ENCODE results near the gene STARD5. TPM values are rescaled to one million over a fixed set of nuclear protein-coding genes. Genes with fewer than 3 reads are reported as not detected.

The STARD5 gene
- total and polyA plus RNA-seq, 2 of the 4 experiments (the other 2 are of a cell fraction): 5.0 to 22.8 TPM

DNA sequence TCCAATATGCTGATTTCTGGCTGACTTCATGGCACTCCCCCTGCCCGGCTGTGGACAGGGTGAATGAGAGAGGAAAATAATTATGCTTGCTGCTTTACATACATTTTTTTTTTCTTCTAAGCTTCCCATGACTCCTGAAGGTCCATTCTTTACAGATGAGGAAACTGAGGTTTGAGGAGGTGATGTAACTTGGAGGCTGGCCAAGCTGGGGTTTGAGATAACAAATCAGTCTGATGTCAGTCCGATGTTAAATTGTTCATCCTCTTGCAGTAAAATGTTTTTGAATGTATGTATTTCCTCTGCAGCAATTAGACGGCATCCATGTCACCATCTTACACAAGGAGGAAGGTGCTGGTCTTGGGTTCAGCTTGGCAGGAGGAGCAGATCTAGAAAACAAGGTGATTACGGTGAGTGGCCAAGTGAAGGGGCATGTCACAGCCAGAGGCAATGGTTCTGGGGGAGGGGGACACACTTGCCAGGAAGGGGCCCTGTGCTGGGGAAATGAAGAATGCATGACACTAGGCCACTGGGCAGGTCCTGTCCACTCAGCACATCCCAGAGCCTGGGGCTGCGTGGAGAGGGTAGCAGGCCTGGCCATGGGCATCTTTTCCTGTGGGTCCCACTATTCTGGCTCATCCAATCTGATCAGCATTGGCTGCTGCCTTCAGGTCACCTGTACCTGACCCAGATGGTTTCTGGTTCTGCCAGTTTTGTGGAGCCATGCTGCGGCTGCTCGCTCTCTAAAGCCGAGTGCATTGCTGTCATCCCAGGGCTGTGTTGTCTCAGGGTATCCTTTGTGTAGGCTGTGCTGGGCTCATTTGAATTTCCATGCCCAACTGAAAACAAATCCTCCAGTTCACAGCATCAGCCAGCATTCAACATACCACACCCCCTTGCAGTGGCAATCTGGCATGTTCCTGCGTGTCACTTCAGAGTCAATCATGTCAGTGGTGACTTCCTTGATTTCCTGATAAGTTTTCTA lies 20.4 kb downstream of the STARD5 start:
- peak; percentile 18 for DNase-seq
- Histone ChIP-seq H2BK5ac (ENCODE audit: low read depth, low read length, poor library complexity, severe bottlenecking) (peak overlapping the region; percentile 15), H4K8ac (ENCODE audit: low read depth in 2 of 2, low read length in 2 of 2) (peak overlapping the region in 1 of 2 experiments; percentile 36; a peak in 1 of 4 replicates), H3K4me3 (ENCODE audit: insufficient read depth, low read depth, low read length) (no peak overlapping the region), H2BK120ac (ENCODE audit: low read depth, low read length) (no peak overlapping the region; the same call in 1 of the 2 replicates), H3K9me3 (ENCODE audit: control insufficient read depth, insufficient read depth, low read length) (no peaks in the 10 kb centered on the region), H3K36me3 (ENCODE audit: control insufficient read depth, insufficient read depth, low read length) (peaks cover 33% of the 10 kb centered on the region; the same call in 1 of the 2 replicates), H3K4me1 (ENCODE audit: control insufficient read depth, insufficient read depth, low read length) (peaks cover 4% of the 10 kb centered on the region), H3K27me3 (ENCODE audit: control insufficient read depth, insufficient read depth, low read length) (no peaks in the 10 kb centered on the region), H3K14ac (replicated peaks; ENCODE audit: low read depth, low read length) (no peak overlapping the region), H3K23ac (ENCODE audit: low read depth, low read length) (no peak overlapping the region), H2AK9ac (replicated peaks; ENCODE audit: low read depth, low read length, poor library complexity) (no peak overlapping the region), H4K20me1 (ENCODE audit: insufficient read depth, low read length) (no peaks in the 10 kb centered on the region), H4K91ac (ENCODE audit: insufficient read depth, low read depth, low read length) (no peak overlapping the region), H3K4ac (ENCODE audit: low read depth, low read length) (peak overlapping the region; percentile 7; the same call in 1 of the 2 replicates), H3K18ac (ENCODE audit: low read depth, low read length) (peak overlapping the region; percentile 11; the same call in 1 of the 2 replicates), H3K4me2 (ENCODE audit: low read depth, low read length) (no peak overlapping the region), H3K9ac (ENCODE audit: low read depth, low read length) (no peak overlapping the region), H3K27ac (ENCODE audit: insufficient read depth, low read length) (no peak overlapping the region), H2BK15ac (ENCODE audit: low read depth, low read length) (no peak overlapping the region), H4K5ac (ENCODE audit: low read depth, low read length) (no peak overlapping the region), H3K56ac (ENCODE audit: extremely low read depth, insufficient read depth, low read length) (no peak overlapping the region), H3K9me1 (ENCODE audit: insufficient read depth, low read length) (peaks cover 5% of the 10 kb centered on the region), H2AFZ (replicated peaks; ENCODE audit: low read length, poor library complexity) (peak overlapping the region; percentile 15), H3K79me1 (ENCODE audit: low read depth in 1 of 2, low read length in 2 of 2) (no peaks in the 10 kb centered on the region), H2BK20ac (ENCODE audit: low read depth, low read length) (no peak overlapping the region), H2AK5ac (ENCODE audit: low read depth, low read length) (no peak overlapping the region)
- intact Hi-C loops (cut with micrococcal nuclease): no loop called here
- peak; percentile 33; the same call in 1 of the 2 replicates for ATAC-seq (ENCODE audit: low read depth)
- no TSS peak for BruUV-seq (replicated peaks)
- in situ Hi-C loops (cut with MboI; ENCODE audit: low sequenced_read_pairs): no loop called here
- dilution Hi-C loops (cut with HindIII; ENCODE audit: low sequenced_read_pairs, unreplicated experiment): no loop called here
- WGBS, 2 experiments (ENCODE audit: extremely low coverage in 2 of 2, insufficient read length in 1 of 2): 73% methylated on average over 3 of the region's 9 CpGs; no CpG with 5 or more reads in 1 of the 2 experiments
- ChIA-PET POLR2A (ENCODE audit: unreplicated experiment) (no interaction called here), CTCF (interaction anchor here (0.7 to 1.6 kb wide), 2 partner anchors 33 to 1248 kb away, joined by 3 to 5 read pairs; no protein-coding TSS in a partner anchor)
- TF ChIP-seq POLR2A (IDR thresholded peaks at IDR 0.05; ENCODE audit: low read depth, low read length) (no peak), CHD1 (IDR thresholded peaks at IDR 0.05; ENCODE audit: low read depth, low read length) (no peak), RFX5 (IDR thresholded peaks at IDR 0.05; ENCODE audit: low read depth, low read length) (no peak), RCOR1 (IDR thresholded peaks at IDR 0.05; ENCODE audit: insufficient replicate concordance, low read length) (no peak), MXI1 (IDR thresholded peaks at IDR 0.05; ENCODE audit: borderline replicate concordance, low read depth, low read length) (no peak), BHLHE40 (IDR thresholded peaks at IDR 0.05; ENCODE audit: low read depth, low read length) (no peak), NFE2L2 (IDR thresholded peaks at IDR 0.05; ENCODE audit: low read depth, low read length) (no peak), MAZ (IDR thresholded peaks at IDR 0.05; ENCODE audit: borderline replicate concordance, low read depth, low read length) (no peak), FOS (IDR thresholded peaks at IDR 0.05; ENCODE audit: low read depth, low read length) (no peak)
- TF ChIP-seq, protein P1, sequence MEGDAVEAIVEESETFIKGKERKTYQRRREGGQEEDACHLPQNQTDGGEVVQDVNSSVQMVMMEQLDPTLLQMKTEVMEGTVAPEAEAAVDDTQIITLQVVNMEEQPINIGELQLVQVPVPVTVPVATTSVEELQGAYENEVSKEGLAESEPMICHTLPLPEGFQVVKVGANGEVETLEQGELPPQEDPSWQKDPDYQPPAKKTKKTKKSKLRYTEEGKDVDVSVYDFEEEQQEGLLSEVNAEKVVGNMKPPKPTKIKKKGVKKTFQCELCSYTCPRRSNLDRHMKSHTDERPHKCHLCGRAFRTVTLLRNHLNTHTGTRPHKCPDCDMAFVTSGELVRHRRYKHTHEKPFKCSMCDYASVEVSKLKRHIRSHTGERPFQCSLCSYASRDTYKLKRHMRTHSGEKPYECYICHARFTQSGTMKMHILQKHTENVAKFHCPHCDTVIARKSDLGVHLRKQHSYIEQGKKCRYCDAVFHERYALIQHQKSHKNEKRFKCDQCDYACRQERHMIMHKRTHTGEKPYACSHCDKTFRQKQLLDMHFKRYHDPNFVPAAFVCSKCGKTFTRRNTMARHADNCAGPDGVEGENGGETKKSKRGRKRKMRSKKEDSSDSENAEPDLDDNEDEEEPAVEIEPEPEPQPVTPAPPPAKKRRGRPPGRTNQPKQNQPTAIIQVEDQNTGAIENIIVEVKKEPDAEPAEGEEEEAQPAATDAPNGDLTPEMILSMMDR (conservative IDR thresholded peaks at IDR 0.05; ENCODE audit: low read depth, low read length): no peak

Data from IMR-90 (cell line).